HG02623 (cell line): Measurements from ENCODE around the gene TTLL11.

Experiments
- ATAC-seq: cut with Tn5 transposase; IDR thresholded peaks from one replicate; pipeline ENCODE4 v1.9.1; 2021; ENCODE audit warnings: moderate library complexity; ENCODE audit not compliant: unreplicated experiment

Gene TTLL11

GRCh38 chr9:121838746-121839669, 254.1 kb downstream of the TTLL11 start:
- no peak for ATAC-seq

GRCh38 chr9:121837113-121837961, 255.8 kb downstream of the TTLL11 start:
- no peak for ATAC-seq

- no peak for ATAC-seq
These were observed 256.7 kb downstream of the TTLL11 start for GRCh38 chr9:121836366-121836885.

DNA sequence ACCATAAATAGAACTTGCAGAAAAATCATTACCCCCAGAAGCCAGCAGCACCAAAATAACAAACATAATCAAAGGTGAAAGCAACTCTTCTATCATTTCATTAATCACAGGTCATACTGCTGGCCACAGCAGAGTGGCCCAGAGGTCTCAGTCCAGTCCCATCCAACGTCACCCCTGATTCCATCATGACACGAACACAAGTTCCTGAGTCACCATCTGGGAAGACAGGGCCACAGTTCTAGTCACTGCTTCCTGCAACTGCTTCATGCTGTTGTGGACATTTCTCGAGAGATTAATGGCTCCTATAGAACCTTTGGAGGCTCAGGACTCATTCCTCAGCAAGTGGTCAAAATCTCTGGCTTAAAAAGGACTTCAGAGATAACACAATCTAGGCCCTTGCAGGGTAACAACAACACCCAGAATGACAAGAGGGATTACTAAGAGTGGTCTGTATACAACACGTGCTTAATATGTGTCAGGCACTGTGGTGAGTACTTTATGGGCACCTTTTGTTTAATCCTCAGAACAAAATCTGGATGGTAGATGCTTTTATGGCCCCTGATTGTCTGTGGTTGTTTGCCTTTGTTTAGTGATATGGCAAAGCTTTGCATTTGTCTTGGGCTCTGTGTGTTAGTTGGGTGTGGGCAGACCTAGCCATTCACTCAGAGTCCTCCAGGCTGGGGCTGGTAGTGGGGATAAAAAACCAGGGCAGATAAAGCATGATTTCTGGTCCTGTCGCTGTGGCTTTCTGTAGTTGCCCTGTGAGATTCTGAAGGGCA, 257.3 kb downstream of the TTLL11 start:
- no peak for ATAC-seq

DNA sequence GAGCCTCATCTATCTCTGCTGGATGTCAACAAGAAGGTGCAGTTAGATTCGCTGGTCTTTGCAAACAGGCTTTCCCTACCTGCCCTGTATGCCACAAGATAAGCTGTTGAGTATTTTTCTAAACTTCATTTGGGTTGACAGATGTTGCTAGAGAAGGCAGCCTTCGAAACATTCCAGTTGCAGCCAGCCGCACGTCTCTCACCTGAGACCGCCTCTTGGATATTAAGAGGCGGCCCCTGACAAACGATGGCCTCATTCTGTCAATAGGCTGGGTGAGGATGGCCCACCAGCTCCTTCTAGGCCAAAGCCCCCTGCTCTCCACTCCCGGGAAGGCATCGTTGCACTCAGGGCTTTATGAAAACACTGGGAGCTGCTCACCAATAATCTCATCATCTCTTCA, 260.0 kb downstream of the TTLL11 start:
- no peak for ATAC-seq

DNA sequence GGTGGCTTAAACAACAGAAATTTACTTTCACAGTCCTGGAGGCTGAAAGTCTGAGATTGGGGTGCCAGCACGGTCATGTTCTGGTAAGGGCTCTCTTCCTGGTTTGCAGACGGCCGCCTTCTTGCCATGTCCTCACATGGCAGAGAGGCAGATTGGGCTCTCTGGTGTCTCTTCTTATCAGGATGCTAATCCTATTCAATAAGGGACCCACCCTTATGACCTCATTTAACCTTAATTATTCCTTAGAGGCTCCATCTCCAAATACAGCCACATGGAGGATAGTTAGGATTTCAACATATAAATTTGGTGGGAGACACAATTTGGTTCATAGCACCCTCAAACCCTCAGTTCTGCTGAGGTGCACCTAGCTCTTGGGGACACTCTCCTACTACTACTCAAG, 261.2 kb downstream of the TTLL11 start:
- no peak for ATAC-seq

GRCh38 chr9:121830441-121831140, 262.5 kb downstream of the TTLL11 start:
- ATAC-seq = no peak

- ATAC-seq = no peak
These were observed 265.7 kb downstream of the TTLL11 start for GRCh38 chr9:121827251-121827967.

- no peak for ATAC-seq
These were observed 266.4 kb downstream of the TTLL11 start for GRCh38 chr9:121826711-121827110.

GRCh38 chr9:121825031-121825691, 267.9 kb downstream of the TTLL11 start:
- no peak for ATAC-seq

DNA sequence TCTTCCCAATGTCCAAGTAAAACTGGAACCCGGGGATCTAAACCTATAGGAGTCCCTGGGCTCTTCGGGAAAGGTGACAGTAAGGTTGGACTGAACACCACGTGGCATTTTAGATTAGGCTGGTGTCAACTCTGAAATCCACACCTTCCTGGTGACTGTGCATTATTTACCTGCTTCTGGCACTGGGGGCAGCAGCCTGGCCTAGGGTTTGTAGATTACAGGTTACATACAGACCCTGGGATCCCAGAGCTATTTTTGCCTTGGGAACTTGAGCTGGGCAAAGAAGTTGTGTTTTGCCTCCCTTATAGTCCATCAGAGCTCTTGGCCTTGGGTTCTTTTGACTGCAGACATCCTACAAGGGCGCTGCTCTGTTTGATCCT, 268.5 kb downstream of the TTLL11 start:
- no peak for ATAC-seq

DNA sequence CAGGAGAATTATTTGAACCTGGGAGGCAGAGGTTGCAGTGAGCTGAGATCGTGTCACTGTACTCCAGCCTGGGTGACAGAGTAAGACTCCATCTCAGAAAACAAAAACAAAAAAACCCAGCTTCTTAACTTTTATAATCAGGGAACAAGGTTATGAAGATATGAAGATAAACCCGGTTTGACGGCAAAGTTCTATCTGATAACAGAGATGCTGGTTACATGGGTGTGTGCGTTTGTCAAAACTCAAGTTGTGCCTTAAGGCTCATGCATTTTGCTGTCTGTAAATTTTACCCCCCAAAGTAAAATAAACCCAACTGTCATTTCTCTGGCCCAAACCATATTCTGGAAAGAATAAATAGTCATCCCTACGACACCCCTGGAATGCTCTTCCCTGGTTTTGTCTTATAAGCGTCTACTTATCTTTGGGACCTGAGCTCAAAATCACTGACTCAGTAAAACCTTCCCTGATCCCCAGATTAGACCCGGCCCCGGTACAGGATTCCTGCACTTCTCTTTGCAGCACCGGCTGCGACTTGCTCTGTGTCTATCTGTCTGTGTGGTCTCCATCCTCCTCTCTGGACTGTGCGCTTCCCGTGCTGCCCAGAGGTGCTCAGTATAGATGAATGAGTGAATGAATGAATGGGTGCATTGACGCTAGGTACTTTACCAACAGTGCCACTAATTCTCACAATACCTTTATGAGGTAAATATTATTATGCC, 269.5 kb downstream of the TTLL11 start:
- no peak for ATAC-seq

DNA sequence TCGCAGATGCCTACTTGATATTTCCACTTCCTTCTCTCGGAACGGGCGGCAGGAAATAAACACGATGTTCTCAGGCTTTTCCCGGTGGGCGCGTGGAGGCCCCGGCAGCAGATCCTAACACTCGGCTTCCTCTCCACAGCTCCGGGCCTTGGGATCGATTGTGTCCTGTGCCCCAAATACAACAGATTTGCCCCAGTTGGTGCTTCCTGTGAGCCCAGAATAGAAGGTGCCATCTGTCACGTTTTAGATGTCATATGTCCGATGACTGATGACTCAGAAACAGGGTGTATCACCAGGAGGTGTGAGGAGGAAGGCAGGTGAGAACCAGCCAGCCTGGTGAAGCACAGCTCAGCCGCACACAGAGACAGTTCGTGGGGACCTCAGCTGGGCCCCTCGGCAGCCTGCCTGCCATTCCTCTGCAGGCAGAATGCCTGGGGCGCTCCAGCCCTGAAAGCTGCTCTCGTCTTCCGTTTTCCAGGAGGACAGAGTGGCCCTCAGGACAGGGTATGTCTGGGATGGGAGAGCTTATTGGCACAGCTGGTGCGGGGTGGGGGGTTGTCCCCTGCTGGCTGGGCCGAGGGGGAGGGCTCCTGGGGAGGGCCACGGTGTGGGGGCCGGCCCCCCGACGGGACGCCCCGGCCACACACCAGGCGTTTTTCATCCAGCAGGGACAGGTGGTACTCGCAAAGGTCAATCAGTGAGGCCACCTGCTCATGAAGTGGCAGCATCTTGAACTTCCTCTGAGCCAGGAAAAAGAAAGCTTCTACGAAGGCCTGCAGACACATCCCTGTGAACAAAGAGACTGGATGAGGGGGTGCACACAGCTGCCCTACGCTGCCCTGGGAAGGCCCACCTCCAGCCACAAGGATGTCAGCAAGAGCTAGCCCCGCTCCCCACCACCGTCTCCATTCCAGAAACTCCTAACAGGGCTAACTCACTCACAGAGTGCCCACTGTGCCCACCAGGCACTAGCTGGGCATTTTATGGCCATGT, 270.7 kb downstream of the TTLL11 start:
- no peak for ATAC-seq

GRCh38 chr9:121821326-121821725, 271.8 kb downstream of the TTLL11 start:
- ATAC-seq = no peak

DNA sequence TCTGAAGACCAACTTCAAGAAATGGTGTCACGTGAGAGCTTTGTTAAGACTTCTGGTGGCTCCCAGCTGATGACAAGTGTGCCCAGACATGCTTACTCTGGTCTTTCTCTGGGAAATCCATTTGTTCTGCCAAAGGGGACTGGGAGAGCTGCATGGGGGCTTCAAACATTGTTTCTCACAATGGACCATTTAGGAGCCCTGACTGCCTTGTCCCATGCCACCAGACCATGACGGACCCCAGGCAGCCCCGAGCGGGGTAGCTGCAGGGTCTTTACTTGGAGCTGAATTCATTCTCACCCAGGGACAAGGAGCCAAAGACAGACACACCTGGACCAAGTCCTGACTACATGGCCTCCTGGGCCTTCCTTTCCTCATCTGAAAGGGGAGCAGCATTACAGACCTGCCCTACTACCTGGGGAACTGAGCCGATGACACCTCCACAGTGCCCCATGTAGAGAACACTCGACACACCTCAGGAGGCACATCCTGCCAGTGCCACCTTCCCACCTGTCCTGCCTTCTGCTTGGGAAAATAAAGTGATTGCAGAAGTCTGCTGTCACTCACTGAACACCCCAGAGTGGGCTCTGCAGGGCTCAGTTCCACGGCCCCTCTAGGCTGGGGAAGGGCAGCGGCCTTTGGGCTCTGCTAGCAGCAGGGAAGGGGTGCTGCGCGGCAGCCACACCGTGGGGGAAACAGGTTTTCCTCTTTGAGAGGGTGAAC, 272.7 kb downstream of the TTLL11 start:
- ATAC-seq = no peak

DNA sequence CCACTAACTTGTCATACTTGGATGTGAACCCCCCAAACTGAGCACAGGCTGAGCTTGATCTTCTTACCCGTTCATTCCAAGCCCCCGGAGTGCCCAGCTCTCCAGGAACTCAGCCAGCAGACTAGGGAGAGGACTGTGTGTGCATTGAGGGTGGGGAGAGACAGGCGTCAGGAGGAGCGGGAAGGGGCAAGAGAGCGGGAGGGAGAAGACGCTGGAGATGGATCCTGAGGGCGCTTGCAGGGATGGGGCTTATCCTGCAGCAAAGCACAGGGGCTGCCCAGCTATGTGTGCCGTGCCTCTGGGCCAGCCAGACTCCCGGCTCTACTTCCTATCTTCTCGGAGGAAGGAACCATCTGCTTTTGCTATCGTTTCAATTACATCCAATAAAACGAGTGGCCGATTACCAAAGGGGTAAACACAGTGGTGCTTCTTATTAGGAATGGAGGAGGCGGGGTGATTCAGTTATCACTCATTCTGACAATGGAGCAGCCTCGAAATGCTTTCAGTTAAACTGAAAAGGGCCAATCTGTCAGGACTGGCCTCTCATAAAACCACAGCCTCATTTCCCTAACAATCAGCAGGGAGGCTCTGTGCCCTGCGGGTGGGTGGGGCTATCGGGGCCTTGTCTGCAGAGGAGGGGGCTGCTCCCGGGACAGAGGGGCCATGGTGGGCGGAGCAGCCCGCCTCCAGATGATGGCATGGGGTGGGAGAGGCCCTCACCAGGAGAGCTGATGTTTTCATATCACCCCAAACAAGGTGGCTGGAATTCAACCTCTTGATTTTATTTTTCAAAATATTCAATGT, 273.5 kb downstream of the TTLL11 start:
- ATAC-seq = no peak
